Measurements from ENCODE around the gene GTPBP6.

GRCh38 chrX:356385-357034 lies 37.9 kb upstream of the GTPBP6 start:
- TF ChIP-seq POLR2AphosphoS5 (IDR thresholded peaks at IDR 0.05) (no peak), POLR2A (IDR thresholded peaks at IDR 0.05) (no peak)

All from gastroesophageal sphincter (tissue), 2 donors.